Hepatocyte (in vitro differentiated cells): Measurements from ENCODE around the gene NXT1. TPM values are rescaled to one million over a fixed set of nuclear protein-coding genes. Genes with fewer than 3 reads are reported as not detected.

ENCODE experiments used
- DNase-seq: peaks from one replicate; pipeline ENCODE4 v3.0.0-alpha.2; 2016; ENCODE audit warnings: low spot score
- H2AFZ ChIP-seq: fragments of 200-600 bp; sonication (generic); 2 replicates; pipeline ENCODE4 v1.6.0; 2016; ENCODE audit warnings: antibody characterized with exemption, mild to moderate bottlenecking
- H3K27ac ChIP-seq: fragments of 200-600 bp; sonication (generic); 2 replicates; pipeline ENCODE4 v1.5.1; 2016; ENCODE audit warnings: mild to moderate bottlenecking
- H3K27me3 ChIP-seq: fragments of 200-600 bp; sonication (generic); 2 replicates; pipeline ENCODE4 v1.6.1; 2016
- H3K36me3 ChIP-seq: fragments of 200-600 bp; sonication (generic); replicated peaks from 2 replicates; pipeline ENCODE4 v1.5.1; 2016; ENCODE audit warnings: low read depth; ENCODE audit not compliant: insufficient read depth
- H3K4me1 ChIP-seq: fragments of 200-600 bp; sonication (generic); 2 replicates; pipeline ENCODE4 v1.5.1; 2016; ENCODE audit warnings: mild to moderate bottlenecking, moderate library complexity; ENCODE audit not compliant: insufficient read depth
- H3K4me2 ChIP-seq: fragments of 200-600 bp; sonication (generic); 2 replicates; pipeline ENCODE4 v1.6.0; 2016
- H3K4me3 ChIP-seq: fragments of 200-600 bp; sonication (generic); 2 replicates; pipeline ENCODE4 v1.5.1; 2016; ENCODE audit warnings: mild to moderate bottlenecking
- H3K79me2 ChIP-seq: fragments of 200-600 bp; sonication (generic); 2 replicates; pipeline ENCODE4 v1.6.0; 2017; ENCODE audit warnings: mild to moderate bottlenecking
- H3K9me2 ChIP-seq: fragments of 200-600 bp; sonication (generic); replicated peaks from 2 replicates; pipeline ENCODE4 v1.6.0; 2017; ENCODE audit warnings: mild to moderate bottlenecking; ENCODE audit not compliant: insufficient read depth
- H3K9me3 ChIP-seq: fragments of 200-600 bp; sonication (generic); 2 replicates; pipeline ENCODE4 v1.5.1; 2016; ENCODE audit warnings: low read depth, mild to moderate bottlenecking
- H4K20me1 ChIP-seq: fragments of 200-600 bp; sonication (generic); 2 replicates; pipeline ENCODE4 v1.6.0; 2016; ENCODE audit warnings: mild to moderate bottlenecking; ENCODE audit not compliant: insufficient read depth, poor library complexity, severe bottlenecking
- EZH2 ChIP-seq: fragments of 200-600 bp; sonication (generic); IDR thresholded peaks from 2 replicates; pipeline ENCODE4 v1.6.1; 2016; ENCODE audit warnings: antibody characterized with exemption, mild to moderate bottlenecking, borderline replicate concordance
- EZH2phosphoT487 ChIP-seq: fragments of 200-600 bp; sonication (generic); IDR thresholded peaks from one replicate; pipeline ENCODE4 v1.6.1; 2018; ENCODE audit warnings: antibody characterized with exemption, mild to moderate bottlenecking, low read depth, moderate library complexity; ENCODE audit not compliant: unreplicated experiment, severe bottlenecking
- WGBS: methylation state at CpG from one replicate; pipeline ENCODE4 v1.1.6; 2016; ENCODE audit warnings: low lambda C conversion rate; ENCODE audit errors: missing lambda C conversion rate; 5-methylcytosine and 5-hydroxymethylcytosine counted together
- polyA plus RNA-seq: library from polyadenylated mRNA; unstranded; fragments of >200 nt; fragmentation: Nextera tagmentation; extraction: Ambion mirVana; gene quantifications from 2 replicates; pipeline ENCODE4 v1.2.1, GENCODE V29; 2016
- total RNA-seq: library from RNA; depleted of rRNA; stranded (reverse); fragments of >200 nt; gene quantifications from 2 replicates; pipeline ENCODE4 v1.2.3, GENCODE V29; 2014
- TF ChIP-seq, protein P1 (sequence below): fragments of 200-600 bp; sonication (generic); IDR thresholded peaks from 2 replicates; pipeline ENCODE4 v1.5.1; 2016; ENCODE audit warnings: antibody characterized with exemption, mild to moderate bottlenecking; ENCODE audit not compliant: poor library complexity

The NXT1 gene
- total and polyA plus RNA-seq, 2 experiments from 2014 or later, result 29.7 to 36.3 TPM

DNA sequence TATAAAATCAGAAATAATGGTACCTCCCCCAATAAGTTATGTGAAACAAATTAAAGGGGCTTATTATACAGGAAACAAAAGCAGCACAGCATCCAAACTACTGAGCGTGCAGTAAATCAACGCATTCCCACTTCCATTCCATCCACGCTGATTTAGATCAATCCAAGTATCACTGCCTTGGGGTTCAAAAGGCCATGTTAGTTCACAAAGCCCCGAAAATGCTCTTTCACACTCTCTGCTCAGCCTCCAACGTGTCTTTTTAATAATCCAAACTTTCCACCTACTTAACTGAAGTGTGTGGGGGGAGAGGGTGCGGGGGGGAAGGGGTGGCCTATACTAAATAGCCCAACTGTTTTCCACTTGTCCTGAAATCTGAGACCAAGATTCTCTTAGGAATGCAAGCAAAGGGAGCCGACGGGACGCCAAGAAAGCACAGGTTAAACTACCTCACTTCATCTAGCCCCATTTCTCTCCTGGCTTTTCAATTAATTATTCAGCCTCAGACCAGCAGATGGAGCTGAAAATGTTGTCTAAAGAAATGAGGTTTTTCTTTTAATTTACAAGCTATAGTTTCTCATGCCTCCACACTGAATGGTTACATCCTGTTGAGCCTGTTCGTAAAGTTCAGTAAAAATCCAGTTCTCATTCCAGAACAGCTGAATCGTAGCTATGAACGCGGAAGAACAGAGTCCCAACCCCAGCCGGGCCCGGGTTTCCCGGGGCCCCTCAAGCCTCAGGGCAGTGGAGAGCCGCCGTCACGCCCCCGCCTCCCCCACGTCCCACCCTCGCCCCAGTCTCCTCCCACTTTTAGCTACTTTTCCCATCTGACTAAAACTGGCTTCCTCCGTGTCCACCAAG is 1.0 kb upstream of the NXT1 start:
- H3K36me3 ChIP-seq, result no peaks in the 10 kb centered on the region
- H3K79me2 ChIP-seq, result peaks cover 33% of the 10 kb centered on the region
- WGBS, result 9% methylated on average over 23 of the region's 23 CpGs
- peak overlapping the region; percentile 74 for H3K4me2 ChIP-seq
- peaks cover 20% of the 10 kb centered on the region for H3K4me1 ChIP-seq
- H3K27ac ChIP-seq, result peak overlapping the region; percentile 98
- DNase-seq, result peak; percentile 90
- H4K20me1 ChIP-seq, result peaks cover 13% of the 10 kb centered on the region
- H2AFZ ChIP-seq, result peak overlapping the region; percentile 47
- H3K9me3 ChIP-seq, result no peaks in the 10 kb centered on the region
- H3K27me3 ChIP-seq, result no peaks in the 10 kb centered on the region
- peak overlapping the region; percentile 24 for H3K4me3 ChIP-seq
- TF ChIP-seq, protein P1, sequence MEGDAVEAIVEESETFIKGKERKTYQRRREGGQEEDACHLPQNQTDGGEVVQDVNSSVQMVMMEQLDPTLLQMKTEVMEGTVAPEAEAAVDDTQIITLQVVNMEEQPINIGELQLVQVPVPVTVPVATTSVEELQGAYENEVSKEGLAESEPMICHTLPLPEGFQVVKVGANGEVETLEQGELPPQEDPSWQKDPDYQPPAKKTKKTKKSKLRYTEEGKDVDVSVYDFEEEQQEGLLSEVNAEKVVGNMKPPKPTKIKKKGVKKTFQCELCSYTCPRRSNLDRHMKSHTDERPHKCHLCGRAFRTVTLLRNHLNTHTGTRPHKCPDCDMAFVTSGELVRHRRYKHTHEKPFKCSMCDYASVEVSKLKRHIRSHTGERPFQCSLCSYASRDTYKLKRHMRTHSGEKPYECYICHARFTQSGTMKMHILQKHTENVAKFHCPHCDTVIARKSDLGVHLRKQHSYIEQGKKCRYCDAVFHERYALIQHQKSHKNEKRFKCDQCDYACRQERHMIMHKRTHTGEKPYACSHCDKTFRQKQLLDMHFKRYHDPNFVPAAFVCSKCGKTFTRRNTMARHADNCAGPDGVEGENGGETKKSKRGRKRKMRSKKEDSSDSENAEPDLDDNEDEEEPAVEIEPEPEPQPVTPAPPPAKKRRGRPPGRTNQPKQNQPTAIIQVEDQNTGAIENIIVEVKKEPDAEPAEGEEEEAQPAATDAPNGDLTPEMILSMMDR, result peak; percentile 51
- no peak for TF ChIP-seq EZH2phosphoT487
- TF ChIP-seq EZH2, result no peak
- H3K9me2 ChIP-seq, result no peaks in the 10 kb centered on the region

DNA sequence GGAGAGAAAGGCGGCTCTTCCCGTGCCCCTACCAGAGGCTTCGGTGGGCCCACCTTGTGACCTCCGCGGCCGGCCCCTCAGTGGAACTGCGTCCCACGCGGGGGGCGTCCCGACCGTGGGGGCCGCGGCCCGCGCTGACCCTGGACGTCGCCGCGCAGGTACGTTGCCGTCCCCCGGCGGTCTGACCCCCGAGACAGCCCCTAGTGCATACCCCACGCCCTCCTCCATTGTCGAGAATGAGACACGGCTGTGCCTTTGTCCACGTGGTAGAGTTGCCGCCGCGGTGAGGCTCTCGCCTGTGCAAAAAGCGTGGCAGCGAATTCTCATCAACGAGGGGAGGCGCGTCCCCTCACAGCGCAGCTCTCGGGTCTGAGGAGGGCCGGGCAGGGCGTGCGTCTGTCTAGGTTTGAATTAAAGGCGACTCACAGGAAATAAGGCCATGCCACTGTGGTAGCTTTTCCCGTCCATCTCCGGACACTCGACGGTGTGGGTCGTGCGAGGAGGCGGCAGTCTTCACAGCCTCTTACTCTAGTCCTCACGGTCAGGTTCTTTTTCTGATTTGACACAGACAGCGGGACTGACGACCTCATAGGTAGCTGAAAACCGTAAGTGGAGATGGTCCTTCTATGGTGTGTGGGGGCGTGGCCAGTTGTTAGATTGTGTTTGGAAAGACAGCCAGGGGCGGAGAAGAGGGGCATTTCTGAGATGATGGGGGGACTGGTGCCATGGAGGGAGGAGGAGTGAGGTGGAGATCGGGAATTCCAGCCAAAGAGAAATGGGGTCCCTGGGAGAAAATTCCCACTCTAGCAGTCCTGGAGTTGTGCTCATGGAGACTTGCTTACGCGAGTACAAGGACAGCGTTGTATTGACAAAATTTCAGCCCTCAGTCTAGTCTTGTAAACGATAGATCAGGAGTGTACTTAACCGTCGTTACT is 580 bp downstream of the NXT1 start:
- H3K27ac ChIP-seq, result peak overlapping the region; percentile 94
- peaks cover 13% of the 10 kb centered on the region for H4K20me1 ChIP-seq
- H3K36me3 ChIP-seq, result no peaks in the 10 kb centered on the region
- peak; percentile 67 for DNase-seq
- peak overlapping the region; percentile 65 for H3K4me3 ChIP-seq
- H3K4me2 ChIP-seq, result peak overlapping the region; percentile 80
- H2AFZ ChIP-seq, result peak overlapping the region; percentile 64
- TF ChIP-seq EZH2phosphoT487, result no peak
- TF ChIP-seq, protein P1, result no peak
- TF ChIP-seq EZH2, result no peak
- H3K27me3 ChIP-seq, result no peaks in the 10 kb centered on the region
- 2% methylated on average over 43 of the region's 64 CpGs for WGBS
- peaks cover 33% of the 10 kb centered on the region for H3K79me2 ChIP-seq
- no peaks in the 10 kb centered on the region for H3K9me2 ChIP-seq
- peaks cover 20% of the 10 kb centered on the region for H3K4me1 ChIP-seq
- H3K9me3 ChIP-seq, result no peaks in the 10 kb centered on the region

DNA sequence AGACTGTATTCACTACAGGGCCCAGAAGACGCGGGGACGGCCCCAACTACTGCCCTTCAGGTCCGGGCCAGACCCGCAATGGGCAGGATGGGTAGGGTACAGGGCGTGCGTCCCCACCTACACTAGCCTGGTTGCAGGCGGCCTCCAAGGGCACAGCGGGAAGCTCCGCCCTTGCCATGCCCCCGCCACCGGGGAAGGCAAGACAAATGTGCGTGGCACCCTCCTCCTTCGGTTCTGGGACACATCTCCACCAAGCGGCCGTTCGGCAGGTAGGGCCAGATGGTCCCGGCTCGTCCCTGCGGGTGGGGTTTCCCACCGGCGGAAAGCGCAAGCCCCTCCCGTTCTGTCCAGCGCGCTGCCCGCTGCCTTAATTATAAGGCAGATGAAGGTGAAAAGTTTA is 5.6 kb downstream of the NXT1 start:
- H3K4me2 ChIP-seq, result peak overlapping the region; percentile 85
- H3K79me2 ChIP-seq, result peaks cover 28% of the 10 kb centered on the region
- H3K27me3 ChIP-seq, result no peaks in the 10 kb centered on the region
- no peaks in the 10 kb centered on the region for H3K9me2 ChIP-seq
- H3K4me3 ChIP-seq, result no peak overlapping the region
- H3K36me3 ChIP-seq, result no peaks in the 10 kb centered on the region
- H3K4me1 ChIP-seq, result peaks cover 28% of the 10 kb centered on the region
- H3K9me3 ChIP-seq, result no peaks in the 10 kb centered on the region
- 52% methylated on average over 26 of the region's 27 CpGs for WGBS
- no peak for DNase-seq
- TF ChIP-seq, protein P1, result no peak
- TF ChIP-seq EZH2 (no peak), EZH2phosphoT487 (no peak)
- H2AFZ ChIP-seq, result no peak overlapping the region
- peaks cover 13% of the 10 kb centered on the region for H4K20me1 ChIP-seq
- H3K27ac ChIP-seq, result peak overlapping the region; percentile 95
